Vagina (tissue), 2 donors: ENCODE data around the gene PPP1CC. TPM values are rescaled to one million over a fixed set of nuclear protein-coding genes. Genes with fewer than 3 reads are reported as not detected.

Experiments used
- DNase-seq, 2 donors: peaks; one replicate each; pipeline ENCODE4 v3.0.0-alpha.2; 2017; ENCODE audit errors: extremely low spot score in 2 of 2
- H3K27ac ChIP-seq: fragments of 200-600 bp; sonication (generic); one replicate; pipeline ENCODE4 v1.5.1; 2019
- H3K27me3 ChIP-seq: fragments of 200-600 bp; sonication (generic); one replicate; pipeline ENCODE4 v1.5.1; 2019
- H3K36me3 ChIP-seq, 2 donors: fragments of 200-600 bp; sonication (generic); one replicate each; pipeline ENCODE4 v1.5.1; 2017 to 2019
- H3K4me1 ChIP-seq: fragments of 200-600 bp; sonication (generic); one replicate; pipeline ENCODE4 v1.5.1; 2019
- H3K4me3 ChIP-seq, 2 donors: fragments of 200-600 bp; sonication (generic); 1 replicate in 1 of 2; 2 replicates in 1 of 2; pipeline ENCODE4 v1.5.1; 2016 to 2019
- H3K9me3 ChIP-seq: fragments of 200-600 bp; sonication (generic); one replicate; pipeline ENCODE4 v1.5.1; 2019
- CTCF ChIP-seq, 3 experiments: fragments of 450-650 bp in 2 of 3; fragments of 200-600 bp in 1 of 3; sonication (generic) in 1 of 3; IDR thresholded peaks; one replicate each; pipeline ENCODE4 v1.5.1; 2017 to 2019; ENCODE audit warnings: antibody characterized with exemption in 3 of 3, mild to moderate bottlenecking in 2 of 3, moderate library complexity in 2 of 3
- POLR2A ChIP-seq, 2 donors: fragments of 450-650 bp; IDR thresholded peaks; one replicate each; pipeline ENCODE4 v1.6.1; 2017; ENCODE audit warnings: antibody characterized with exemption in 2 of 2, mild to moderate bottlenecking in 2 of 2, moderate library complexity in 2 of 2
- POLR2AphosphoS5 ChIP-seq, 2 donors: sonication (generic); formaldehyde crosslinking; IDR thresholded peaks; one replicate each; pipeline ENCODE4 v1.9.0; 2017; ENCODE audit warnings: antibody characterized with exemption in 2 of 2, mild to moderate bottlenecking in 2 of 2, low read depth in 1 of 2; ENCODE audit not compliant: insufficient read depth in 1 of 2
- intact Hi-C: fragments of 100-400 bp; cut with DNase I; formaldehyde crosslinking; loops from one replicate; pipeline ENCODE4 v1.15.1; 2023
- total RNA-seq: library from RNA; depleted of rRNA; stranded (reverse); fragments of >200 nt; gene quantifications from one replicate; pipeline ENCODE4 v1.2.3, GENCODE V29; 2016

PPP1CC gene
- total RNA-seq, 1 donor from 2014 or later, result 87.9 TPM

GRCh38 chr12:110720516-110720915, 22.2 kb downstream of the PPP1CC start:
- H3K4me1 ChIP-seq, result no peaks in the 10 kb centered on the region
- H3K36me3 ChIP-seq, result peaks cover 0 to 66% of the 10 kb centered on the region in 2 donors
- no peak overlapping the region for H3K27ac ChIP-seq
- H3K4me3 ChIP-seq, result no peak overlapping the region
- no peaks in the 10 kb centered on the region for H3K9me3 ChIP-seq
- no peaks in the 10 kb centered on the region for H3K27me3 ChIP-seq
- no peak for TF ChIP-seq POLR2AphosphoS5 (IDR thresholded peaks at IDR 0.05; ENCODE audit: insufficient read depth in 1 of 2, low read depth in 1 of 2)
- TF ChIP-seq CTCF (IDR thresholded peaks at IDR 0.05), result no peak
- TF ChIP-seq POLR2A (IDR thresholded peaks at IDR 0.05), result no peak
- intact Hi-C loops, result no loop called here
- DNase-seq, result no peak

GRCh38 chr12:110718222-110718908, 24.3 kb downstream of the PPP1CC start:
- Histone ChIP-seq H3K9me3 (no peaks in the 10 kb centered on the region), H3K36me3 (peaks cover 0 to 47% of the 10 kb centered on the region in 2 donors), H3K27ac (no peak overlapping the region), H3K4me3 (no peak overlapping the region), H3K4me1 (no peaks in the 10 kb centered on the region), H3K27me3 (no peaks in the 10 kb centered on the region)
- intact Hi-C loops, result no loop called here
- no peak for TF ChIP-seq POLR2AphosphoS5 (IDR thresholded peaks at IDR 0.05; ENCODE audit: insufficient read depth in 1 of 2, low read depth in 1 of 2)
- no peak for TF ChIP-seq POLR2A (IDR thresholded peaks at IDR 0.05)
- TF ChIP-seq CTCF (IDR thresholded peaks at IDR 0.05), result no peak
- no peak for DNase-seq

GRCh38 chr12:110717037-110717436, 25.7 kb downstream of the PPP1CC start:
- Histone ChIP-seq H3K4me3 (no peak overlapping the region), H3K9me3 (no peaks in the 10 kb centered on the region), H3K36me3 (peaks cover 0 to 39% of the 10 kb centered on the region in 2 donors), H3K4me1 (no peaks in the 10 kb centered on the region), H3K27me3 (no peaks in the 10 kb centered on the region), H3K27ac (no peak overlapping the region)
- TF ChIP-seq POLR2AphosphoS5 (IDR thresholded peaks at IDR 0.05; ENCODE audit: insufficient read depth in 1 of 2, low read depth in 1 of 2), result no peak
- TF ChIP-seq CTCF (IDR thresholded peaks at IDR 0.05), result no peak
- no peak for TF ChIP-seq POLR2A (IDR thresholded peaks at IDR 0.05)
- intact Hi-C loops, result no loop called here
- DNase-seq, result no peak

- Histone ChIP-seq H3K27ac (no peak overlapping the region), H3K36me3 (no peaks in the 10 kb centered on the region), H3K9me3 (no peaks in the 10 kb centered on the region), H3K4me1 (no peaks in the 10 kb centered on the region), H3K27me3 (no peaks in the 10 kb centered on the region), H3K4me3 (no peak overlapping the region)
- no peak for DNase-seq
- intact Hi-C loops, result no loop called here
- no peak for TF ChIP-seq POLR2A (IDR thresholded peaks at IDR 0.05)
- TF ChIP-seq CTCF (IDR thresholded peaks at IDR 0.05), result no peak
Measured at GRCh38 chr12:110708917-110709316, 33.8 kb downstream of the PPP1CC start.

- TF ChIP-seq POLR2AphosphoS5 (IDR thresholded peaks at IDR 0.05; ENCODE audit: insufficient read depth in 1 of 2, low read depth in 1 of 2) (no peak), POLR2A (IDR thresholded peaks at IDR 0.05) (no peak), CTCF (IDR thresholded peaks at IDR 0.05) (no peak)
- DNase-seq, result no peak
- Histone ChIP-seq H3K4me1 (no peaks in the 10 kb centered on the region), H3K4me3 (no peak overlapping the region), H3K36me3 (no peaks in the 10 kb centered on the region), H3K9me3 (no peaks in the 10 kb centered on the region), H3K27ac (no peak overlapping the region), H3K27me3 (no peaks in the 10 kb centered on the region)
- intact Hi-C loops, result no loop called here
Measured at GRCh38 chr12:110705309-110705708, 37.4 kb downstream of the PPP1CC start.
